HepG2 (cell line): ENCODE data around the gene NFS1. TPM values are rescaled to one million over a fixed set of nuclear protein-coding genes. Genes with fewer than 3 reads are reported as not detected.

Experiments
- BCL3 ChIP-seq: sonication (generic); formaldehyde crosslinking; IDR thresholded peaks from 2 replicates; pipeline ENCODE4 v1.5.1; 2020; ENCODE audit warnings: mild to moderate bottlenecking, missing genetic modification reagents, moderate library complexity
- BHLHE40 ChIP-seq: IDR thresholded peaks from 2 replicates; pipeline ENCODE4 v1.6.1; 2011; ENCODE audit warnings: low read length, improper control_type of control experiment
- ELF1 ChIP-seq: sonication (generic); formaldehyde crosslinking; IDR thresholded peaks from 2 replicates; pipeline ENCODE4 v1.4.0; 2020; ENCODE audit warnings: missing genetic modification reagents
- GMEB1 ChIP-seq: sonication (generic); formaldehyde crosslinking; IDR thresholded peaks from 2 replicates; pipeline ENCODE4 v1.5.1; 2020; ENCODE audit warnings: missing genetic modification reagents, mild to moderate bottlenecking, borderline replicate concordance
- HOXA7 ChIP-seq: sonication (generic); formaldehyde crosslinking; IDR thresholded peaks from 2 replicates; pipeline ENCODE4 v1.8.1; 2022; ENCODE audit warnings: mild to moderate bottlenecking, missing genetic modification reagents, moderate library complexity
- KDM1A ChIP-seq: IDR thresholded peaks from 2 replicates; pipeline ENCODE4 v1.6.1; 2016; ENCODE audit warnings: missing compliant biosample characterization
- KDM2A ChIP-seq: sonication (generic); formaldehyde crosslinking; IDR thresholded peaks from 2 replicates; pipeline ENCODE4 v1.4.0; 2020; ENCODE audit warnings: low read depth, missing genetic modification reagents, borderline replicate concordance
- KDM5A ChIP-seq: fragments of 200-600 bp; sonication (generic); IDR thresholded peaks from 2 replicates; pipeline ENCODE4 v1.7.0; 2018; ENCODE audit warnings: antibody characterized with exemption, mild to moderate bottlenecking, low read length, borderline replicate concordance
- MATR3 ChIP-seq: sonication (generic); formaldehyde crosslinking; IDR thresholded peaks from 2 replicates; pipeline ENCODE4 v1.4.0; 2020; ENCODE audit warnings: missing genetic modification reagents
- MTA3 ChIP-seq: sonication (generic); formaldehyde crosslinking; IDR thresholded peaks from 2 replicates; pipeline ENCODE4 v1.4.0; 2020; ENCODE audit warnings: missing genetic modification reagents
- TBP ChIP-seq: sonication (generic); formaldehyde crosslinking; IDR thresholded peaks from 2 replicates; pipeline ENCODE4 v1.5.0; 2020; ENCODE audit warnings: missing genetic modification reagents
- YEATS2 ChIP-seq: sonication (generic); formaldehyde crosslinking; IDR thresholded peaks from 2 replicates; pipeline ENCODE4 v1.4.0; 2020; ENCODE audit warnings: missing genetic modification reagents, borderline replicate concordance
- ZKSCAN5 ChIP-seq: sonication (generic); formaldehyde crosslinking; IDR thresholded peaks from 2 replicates; pipeline ENCODE4 v1.5.1; 2020; ENCODE audit warnings: mild to moderate bottlenecking, missing genetic modification reagents
- ZNF138 ChIP-seq: sonication (generic); formaldehyde crosslinking; IDR thresholded peaks from 2 replicates; pipeline ENCODE4 v1.5.0; 2020; ENCODE audit warnings: mild to moderate bottlenecking, low read depth, missing genetic modification reagents
- ZNF605 ChIP-seq: sonication (generic); formaldehyde crosslinking; IDR thresholded peaks from 2 replicates; pipeline ENCODE4 v1.8.0; 2022; ENCODE audit warnings: mild to moderate bottlenecking, missing genetic modification reagents
- ZNF782 ChIP-seq: sonication (generic); formaldehyde crosslinking; IDR thresholded peaks from 2 replicates; pipeline ENCODE4 v1.4.0; 2020; ENCODE audit warnings: missing genetic modification reagents, mild to moderate bottlenecking, borderline replicate concordance
- ZNF788 ChIP-seq: sonication (generic); formaldehyde crosslinking; IDR thresholded peaks from 2 replicates; pipeline ENCODE4 v1.5.0; 2020; ENCODE audit warnings: mild to moderate bottlenecking, missing genetic modification reagents, borderline replicate concordance
- polyA plus RNA-seq, 8 experiments: library from polyadenylated mRNA; depleted of rRNA in 3 of 8; stranded (reverse) in 7 of 8; unstranded in 1 of 8; fragments of >200 nt; fragmentation: Illumina TruSeq in 4 of 8; extraction: Trizol in 4 of 8; gene quantifications; 2 replicates each; pipeline versions ENCODE4 v1.2.1 to v1.2.3, GENCODE V29; 2011 to 2016; ENCODE audit warnings: low read depth in 4 of 8, missing spikeins in 1 of 8, mixed read lengths in 1 of 8; ENCODE audit not compliant: insufficient read depth in 1 of 8
- total RNA-seq, 5 experiments: library from RNA; depleted of rRNA; stranded (reverse); fragments of >200 nt; fragmentation: Illumina TruSeq; extraction: Trizol; gene quantifications; 2 replicates each; pipeline ENCODE4 v1.2.3, GENCODE V29; 2016; ENCODE audit warnings: low read depth in 1 of 5
- TF ChIP-seq, protein P1 (sequence below): sonication (generic); formaldehyde crosslinking; IDR thresholded peaks from 2 replicates; pipeline ENCODE4 v1.4.0; 2020; ENCODE audit warnings: mild to moderate bottlenecking, missing genetic modification reagents, borderline replicate concordance
- TF ChIP-seq, protein P2 (sequence below): sonication (generic); formaldehyde crosslinking; IDR thresholded peaks from 2 replicates; pipeline ENCODE4 v1.4.0; 2020; ENCODE audit warnings: missing genetic modification reagents

Gene NFS1
- total and polyA plus RNA-seq, 2 of the 13 experiments (the other 11 are each of a cell fraction or from before 2014, with no cell fraction given) = 65.9 to 88.1 TPM

DNA sequence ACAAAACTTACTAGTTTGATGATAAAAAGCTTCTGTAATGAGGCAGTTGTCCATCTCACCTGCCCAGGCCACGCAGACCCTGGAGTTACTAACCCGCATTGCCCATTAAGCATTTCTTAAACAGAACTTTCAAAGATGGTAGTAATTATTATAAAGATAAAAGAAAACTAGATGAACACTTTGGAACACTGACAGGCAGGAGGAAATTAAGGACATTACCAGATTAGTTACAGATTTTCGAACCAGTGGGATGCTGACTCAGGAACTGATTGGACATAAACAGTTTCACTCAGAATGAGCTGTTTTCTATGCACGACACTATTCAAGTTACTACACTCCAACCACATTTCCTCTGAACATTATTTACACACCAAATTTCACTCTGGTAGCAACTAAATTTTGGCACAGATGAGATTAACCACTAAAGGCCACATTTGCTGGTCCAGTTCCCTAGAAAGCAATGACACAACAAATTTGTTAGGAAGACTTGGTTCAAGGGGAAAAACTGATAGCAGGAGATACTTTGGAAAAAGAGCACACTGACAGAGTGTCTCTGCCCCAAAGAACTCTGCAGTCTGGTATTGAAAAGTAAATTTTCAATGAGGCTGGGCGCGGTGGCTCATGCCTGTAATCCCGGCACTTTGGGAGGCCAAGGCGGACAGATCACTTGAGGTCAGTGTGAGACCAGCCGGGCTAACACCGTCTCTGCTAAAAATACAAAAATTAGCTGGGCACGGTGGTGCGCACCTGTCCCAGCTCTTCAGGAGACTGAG, 3.1 kb upstream of the NFS1 start (continued):
- TF ChIP-seq, protein P1, sequence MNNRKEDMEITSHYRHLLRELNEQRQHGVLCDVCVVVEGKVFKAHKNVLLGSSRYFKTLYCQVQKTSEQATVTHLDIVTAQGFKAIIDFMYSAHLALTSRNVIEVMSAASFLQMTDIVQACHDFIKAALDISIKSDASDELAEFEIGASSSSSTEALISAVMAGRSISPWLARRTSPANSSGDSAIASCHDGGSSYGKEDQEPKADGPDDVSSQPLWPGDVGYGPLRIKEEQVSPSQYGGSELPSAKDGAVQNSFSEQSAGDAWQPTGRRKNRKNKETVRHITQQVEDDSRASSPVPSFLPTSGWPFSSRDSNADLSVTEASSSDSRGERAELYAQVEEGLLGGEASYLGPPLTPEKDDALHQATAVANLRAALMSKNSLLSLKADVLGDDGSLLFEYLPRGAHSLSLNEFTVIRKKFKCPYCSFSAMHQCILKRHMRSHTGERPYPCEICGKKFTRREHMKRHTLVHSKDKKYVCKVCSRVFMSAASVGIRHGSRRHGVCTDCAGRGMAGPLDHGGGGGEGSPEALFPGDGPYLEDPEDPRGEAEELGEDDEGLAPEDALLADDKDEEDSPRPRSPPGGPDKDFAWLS (CRISPR knock-in tag) = no peak
- TF ChIP-seq BCL3 (no peak), ZNF138 (CRISPR knock-in tag) (no peak), TBP (CRISPR knock-in tag) (no peak), YEATS2 (no peak), BHLHE40 (no peak), ZNF782 (CRISPR knock-in tag) (no peak), ZNF788 (CRISPR knock-in tag) (no peak), ZNF605 (peak; percentile 74), HOXA7 (CRISPR knock-in tag) (no peak), ZKSCAN5 (CRISPR knock-in tag) (no peak), KDM1A (no peak), KDM5A (no peak), KDM2A (CRISPR knock-in tag) (peak; percentile 77), MATR3 (CRISPR knock-in tag) (no peak), GMEB1 (CRISPR knock-in tag) (no peak), MTA3 (no peak), ELF1 (CRISPR knock-in tag) (no peak)
- TF ChIP-seq, protein P2, sequence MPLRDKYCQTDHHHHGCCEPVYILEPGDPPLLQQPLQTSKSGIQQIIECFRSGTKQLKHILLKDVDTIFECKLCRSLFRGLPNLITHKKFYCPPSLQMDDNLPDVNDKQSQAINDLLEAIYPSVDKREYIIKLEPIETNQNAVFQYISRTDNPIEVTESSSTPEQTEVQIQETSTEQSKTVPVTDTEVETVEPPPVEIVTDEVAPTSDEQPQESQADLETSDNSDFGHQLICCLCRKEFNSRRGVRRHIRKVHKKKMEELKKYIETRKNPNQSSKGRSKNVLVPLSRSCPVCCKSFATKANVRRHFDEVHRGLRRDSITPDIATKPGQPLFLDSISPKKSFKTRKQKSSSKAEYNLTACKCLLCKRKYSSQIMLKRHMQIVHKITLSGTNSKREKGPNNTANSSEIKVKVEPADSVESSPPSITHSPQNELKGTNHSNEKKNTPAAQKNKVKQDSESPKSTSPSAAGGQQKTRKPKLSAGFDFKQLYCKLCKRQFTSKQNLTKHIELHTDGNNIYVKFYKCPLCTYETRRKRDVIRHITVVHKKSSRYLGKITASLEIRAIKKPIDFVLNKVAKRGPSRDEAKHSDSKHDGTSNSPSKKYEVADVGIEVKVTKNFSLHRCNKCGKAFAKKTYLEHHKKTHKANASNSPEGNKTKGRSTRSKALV (CRISPR knock-in tag) = no peak
